Heart left ventricle (tissue), 16 donors: ENCODE data around the gene CLSTN3. TPM values are rescaled to one million over a fixed set of nuclear protein-coding genes. Genes with fewer than 3 reads are reported as not detected.

Experiments used
- ATAC-seq, 4 donors: fragments of 200-7000 bp; cut with Tn5 transposase; one replicate each; pipeline ENCODE4 v1.9.1; 2020 to 2022; ENCODE audit warnings: moderate library complexity in 4 of 4, mild to moderate bottlenecking in 3 of 4, moderate number of reproducible peaks in 1 of 4
- DNase-seq, 5 donors: peaks; one replicate each; pipeline ENCODE4 v3.0.0-alpha.2; 2020
- H3K27ac ChIP-seq, 12 donors: fragments of 200-600 bp; sonication (generic) in 4 of 12; one replicate each; pipeline versions ENCODE4 v1.5.0 to v1.8.0; 2016 to 2022; ENCODE audit warnings: mild to moderate bottlenecking in 2 of 12
- H3K27me3 ChIP-seq, 9 donors: fragments of 200-600 bp; sonication (generic) in 2 of 9; one replicate each; pipeline versions ENCODE4 v1.5.1 to v1.8.0; 2016 to 2022; ENCODE audit warnings: mild to moderate bottlenecking in 3 of 9
- H3K36me3 ChIP-seq, 9 donors: fragments of 200-600 bp; sonication (generic) in 2 of 9; one replicate each; pipeline versions ENCODE4 v1.5.0 to v1.8.0; 2018 to 2022; ENCODE audit warnings: mild to moderate bottlenecking in 2 of 9
- H3K4me1 ChIP-seq, 12 donors: fragments of 200-600 bp; sonication (generic) in 4 of 12; one replicate each; pipeline versions ENCODE4 v1.5.0 to v1.8.0; 2016 to 2022; ENCODE audit warnings: mild to moderate bottlenecking in 3 of 12
- H3K4me3 ChIP-seq, 12 donors: fragments of 200-600 bp; sonication (generic) in 4 of 12; one replicate each; pipeline versions ENCODE4 v1.5.0 to v1.8.0; 2017 to 2022; ENCODE audit warnings: mild to moderate bottlenecking in 9 of 12, moderate library complexity in 4 of 12
- H3K9me3 ChIP-seq, 12 donors: fragments of 200-600 bp; sonication (generic) in 4 of 12; one replicate each; pipeline versions ENCODE4 v1.5.0 to v1.8.0; 2016 to 2022; ENCODE audit warnings: mild to moderate bottlenecking in 1 of 12
- CTCF ChIP-seq, 12 donors: fragments of 200-600 bp; sonication (generic) in 4 of 12; IDR thresholded peaks; one replicate each; pipeline versions ENCODE4 v1.5.0 to v1.8.0; 2018 to 2022; ENCODE audit warnings: antibody characterized with exemption in 12 of 12, mild to moderate bottlenecking in 5 of 12
- POLR2A ChIP-seq, 2 donors: fragments of 450-650 bp; IDR thresholded peaks; one replicate each; pipeline ENCODE4 v1.6.1; 2017; ENCODE audit warnings: antibody characterized with exemption in 2 of 2, mild to moderate bottlenecking in 2 of 2, moderate library complexity in 2 of 2
- WGBS, 4 donors: extraction: QIAGEN DNeasy Blood & Tissue Kit in 2 of 4; methylation state at CpG; one replicate each; pipeline versions ENCODE4 v1.1.5 to v1.1.7; 2013 to 2018; 5-methylcytosine and 5-hydroxymethylcytosine counted together
- intact Hi-C, 10 donors: fragments of 100-400 bp; cut with DNase I; formaldehyde crosslinking; loops; one replicate each; pipeline versions ENCODE4 v1.11.1 to v1.14.2; 2022
- polyA plus RNA-seq, 2 donors: library from polyadenylated mRNA; stranded (reverse); fragments of 200-250 nt; gene quantifications; one replicate each; pipeline ENCODE4 v1.2.3, GENCODE V29; 2013
- total RNA-seq, 9 donors: library from RNA; depleted of rRNA in 2 of 9; stranded (reverse); fragments of >200 nt in 2 of 9; fragmentation: NEBNext Ultra II Directional in 3 of 9; extraction: Animal tissue kit (Norgen Biotek cat#: 25700) in 3 of 9; gene quantifications; one replicate each; pipeline versions ENCODE4 v1.1.0 to v1.2.4, GENCODE V29; 2016 to 2023
- donor health status: ischemic (EF 13 %, LVEDD 7.1; RV severe dilation, severe dysfunction).
- donor health status: healthy with polysubstance abuse.
- donor health status: DM: no; HTN: yes; CAD: no.
- donor health status: DM: no; HTN: no; CAD: no.
- donor health status: ischemic (EF 25% LVEDD 6.9; RV normal size, moderate dysfunction).
- donor health status: ischemic (EF 25% LVEDD 5.7; RV mildly dilated, moderate dysfunction).
- donor health status: healthy.
- donor health status: DM: yes; HTN: yes; CAD: no.
- donor health status: ischemic (EF 35%, LVEDD 5.7; RV mildly dilated, moderate dysfunction).
- donor health status: nonischemic (EF 11% LVEDD 7.7; RV severe dilation, severe dysfunction).
- donor health status: DM: yes; HTN: yes; CAD: no.
- donor health status: PGD.
- donor health status: ischemic (EF 29% LVEDD 5.4; RV normal size, mild dysfunction).
- donor health status: nonischemic (EF 23%, LVEDD 6.1; RV moderate dilation, normal function).

Gene CLSTN3
- total and polyA plus RNA-seq, 11 donors: 3.1 to 18.7 (median 4.1) TPM

- 83 to 87% (median 85%) methylated on average over 2 of the region's 2 CpGs for whole genome bisulfite sequencing, 4 donors
Observed at GRCh38 chr12:7197841-7198240, 67.7 kb downstream of the CLSTN3 start.

GRCh38 chr12:7203109-7203508, 72.9 kb downstream of the CLSTN3 start:
- H3K9me3 ChIP-seq: no peaks in the 10 kb centered on the region
- H3K27me3 ChIP-seq: no peaks in the 10 kb centered on the region
- ATAC-seq (no peak), DNase-seq (no peak)
- no peaks in the 10 kb centered on the region for H3K4me1 ChIP-seq
- TF ChIP-seq CTCF (IDR thresholded peaks at IDR 0.05) (no peak), POLR2A (IDR thresholded peaks at IDR 0.05) (no peak)
- H3K36me3 ChIP-seq: peaks cover 0 to 83% (median 77%) of the 10 kb centered on the region in 9 donors
- no peak overlapping the region for H3K27ac ChIP-seq
- 82 to 95% (median 92%) methylated on average over 4 of the region's 4 CpGs for WGBS, 4 donors
- intact Hi-C loops: no loop called here
- H3K4me3 ChIP-seq: no peak overlapping the region

More at GRCh38 chr12:7197841-7198240, 67.7 kb downstream of the CLSTN3 start:
- no peak for DNase-seq
- ATAC-seq: no peak
- Histone ChIP-seq H3K27me3 (no peaks in the 10 kb centered on the region), H3K4me1 (no peaks in the 10 kb centered on the region), H3K4me3 (no peak overlapping the region), H3K36me3 (peaks cover 0 to 64% (median 34%) of the 10 kb centered on the region in 9 donors), H3K27ac (no peak overlapping the region), H3K9me3 (no peaks in the 10 kb centered on the region)
- TF ChIP-seq CTCF (IDR thresholded peaks at IDR 0.05) (no peak), POLR2A (IDR thresholded peaks at IDR 0.05) (no peak)
- intact Hi-C loops: no loop called here

GRCh38 chr12:7205091-7205490, 74.9 kb downstream of the CLSTN3 start:
- no peaks in the 10 kb centered on the region for H3K27me3 ChIP-seq
- no peaks in the 10 kb centered on the region for H3K9me3 ChIP-seq
- ATAC-seq (no peak), DNase-seq (no peak)
- no peaks in the 10 kb centered on the region for H3K4me1 ChIP-seq
- no peak overlapping the region for H3K4me3 ChIP-seq
- intact Hi-C loops: no loop called here
- no peak for TF ChIP-seq CTCF (IDR thresholded peaks at IDR 0.05)
- no peak for TF ChIP-seq POLR2A (IDR thresholded peaks at IDR 0.05)
- no peak overlapping the region for H3K27ac ChIP-seq
- H3K36me3 ChIP-seq: peaks cover 5 to 95% (median 88%) of the 10 kb centered on the region in 9 donors

- DNase-seq: no peak
- no peak for TF ChIP-seq POLR2A (IDR thresholded peaks at IDR 0.05)
- TF ChIP-seq CTCF (IDR thresholded peaks at IDR 0.05): no peak
- Histone ChIP-seq H3K36me3 (peaks cover 5 to 100% (median 97%) of the 10 kb centered on the region in 9 donors), H3K27me3 (no peaks in the 10 kb centered on the region), H3K4me1 (no peaks in the 10 kb centered on the region), H3K4me3 (no peak overlapping the region), H3K27ac (no peak overlapping the region), H3K9me3 (peaks cover 0 to 4% (median 0%) of the 10 kb centered on the region in 12 donors)
- intact Hi-C loops: no loop called here
- 92 to 95% (median 94%) methylated on average over 3 of the region's 3 CpGs for WGBS, 4 donors
- no peak for ATAC-seq
Observed at GRCh38 chr12:7206691-7207090, 76.5 kb downstream of the CLSTN3 start.
